ENCODE data around the gene RNF217. TPM values are rescaled to one million over a fixed set of nuclear protein-coding genes. Genes with fewer than 3 reads are reported as not detected.

RNF217 gene
- total RNA-seq, 4 donors from 2014 or later = 6.0 to 24.3 (median 16.0) TPM

GRCh38 chr6:124974771-124975377, 12.6 kb downstream of the RNF217 start:
- Histone ChIP-seq H3K4me3 (no peak overlapping the region), H3K4me1 (peaks cover 0 to 17% (median 6%) of the 10 kb centered on the region in 4 donors), H3K27ac (no peak overlapping the region), H3K9me3 (no peaks in the 10 kb centered on the region), H3K27me3 (no peaks in the 10 kb centered on the region), H3K36me3 (peaks cover 0 to 8% (median 4%) of the 10 kb centered on the region in 4 donors)
- DNase-seq = no peak
- intact Hi-C loops (cut with DNase I; ENCODE audit: low total_unique reads) (no loop called here), in situ Hi-C loops (cut with MboI; ENCODE audit: low pct_ligation_motif_present in 1 of 4, low pct_unique_long_range_greater_than_20kb in 1 of 4, low sequenced_read_pairs in 3 of 4) (no loop called here)
- TF ChIP-seq EP300 (IDR thresholded peaks at IDR 0.05; ENCODE audit: low read depth) = no peak
- no peak for TF ChIP-seq POLR2A (IDR thresholded peaks at IDR 0.05)
- TF ChIP-seq POLR2AphosphoS5 (IDR thresholded peaks at IDR 0.05) = no peak
- TF ChIP-seq, protein P1, sequence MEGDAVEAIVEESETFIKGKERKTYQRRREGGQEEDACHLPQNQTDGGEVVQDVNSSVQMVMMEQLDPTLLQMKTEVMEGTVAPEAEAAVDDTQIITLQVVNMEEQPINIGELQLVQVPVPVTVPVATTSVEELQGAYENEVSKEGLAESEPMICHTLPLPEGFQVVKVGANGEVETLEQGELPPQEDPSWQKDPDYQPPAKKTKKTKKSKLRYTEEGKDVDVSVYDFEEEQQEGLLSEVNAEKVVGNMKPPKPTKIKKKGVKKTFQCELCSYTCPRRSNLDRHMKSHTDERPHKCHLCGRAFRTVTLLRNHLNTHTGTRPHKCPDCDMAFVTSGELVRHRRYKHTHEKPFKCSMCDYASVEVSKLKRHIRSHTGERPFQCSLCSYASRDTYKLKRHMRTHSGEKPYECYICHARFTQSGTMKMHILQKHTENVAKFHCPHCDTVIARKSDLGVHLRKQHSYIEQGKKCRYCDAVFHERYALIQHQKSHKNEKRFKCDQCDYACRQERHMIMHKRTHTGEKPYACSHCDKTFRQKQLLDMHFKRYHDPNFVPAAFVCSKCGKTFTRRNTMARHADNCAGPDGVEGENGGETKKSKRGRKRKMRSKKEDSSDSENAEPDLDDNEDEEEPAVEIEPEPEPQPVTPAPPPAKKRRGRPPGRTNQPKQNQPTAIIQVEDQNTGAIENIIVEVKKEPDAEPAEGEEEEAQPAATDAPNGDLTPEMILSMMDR (IDR thresholded peaks at IDR 0.05) = no peak
- WGBS, 2 donors (ENCODE audit: low coverage in 1 of 2) = 45 to 56% methylated on average over 4 to 6 of the region's 6 CpGs

- Histone ChIP-seq H3K9me3 (no peaks in the 10 kb centered on the region), H3K27ac (no peak overlapping the region), H3K27me3 (no peaks in the 10 kb centered on the region), H3K36me3 (peaks cover 0 to 8% (median 4%) of the 10 kb centered on the region in 4 donors), H3K4me3 (no peak overlapping the region), H3K4me1 (peaks cover 0 to 24% (median 10%) of the 10 kb centered on the region in 4 donors)
- intact Hi-C loops (cut with DNase I; ENCODE audit: low total_unique reads) = no loop called here
- TF ChIP-seq EP300 (IDR thresholded peaks at IDR 0.05; ENCODE audit: low read depth) = no peak
- no peak for TF ChIP-seq POLR2AphosphoS5 (IDR thresholded peaks at IDR 0.05)
- TF ChIP-seq, protein P1 (IDR thresholded peaks at IDR 0.05) = no peak
- no peak for TF ChIP-seq POLR2A (IDR thresholded peaks at IDR 0.05)
- DNase-seq = no peak
- in situ Hi-C loops (cut with MboI; ENCODE audit: low pct_ligation_motif_present in 1 of 4, low pct_unique_long_range_greater_than_20kb in 1 of 4, low sequenced_read_pairs in 3 of 4) = no loop called here
- 50 to 77% methylated on average over 1 of the region's 1 CpG for WGBS, 2 donors (ENCODE audit: low coverage in 1 of 2)
These were observed 15.1 kb downstream of the RNF217 start for GRCh38 chr6:124977067-124977908.

DNA sequence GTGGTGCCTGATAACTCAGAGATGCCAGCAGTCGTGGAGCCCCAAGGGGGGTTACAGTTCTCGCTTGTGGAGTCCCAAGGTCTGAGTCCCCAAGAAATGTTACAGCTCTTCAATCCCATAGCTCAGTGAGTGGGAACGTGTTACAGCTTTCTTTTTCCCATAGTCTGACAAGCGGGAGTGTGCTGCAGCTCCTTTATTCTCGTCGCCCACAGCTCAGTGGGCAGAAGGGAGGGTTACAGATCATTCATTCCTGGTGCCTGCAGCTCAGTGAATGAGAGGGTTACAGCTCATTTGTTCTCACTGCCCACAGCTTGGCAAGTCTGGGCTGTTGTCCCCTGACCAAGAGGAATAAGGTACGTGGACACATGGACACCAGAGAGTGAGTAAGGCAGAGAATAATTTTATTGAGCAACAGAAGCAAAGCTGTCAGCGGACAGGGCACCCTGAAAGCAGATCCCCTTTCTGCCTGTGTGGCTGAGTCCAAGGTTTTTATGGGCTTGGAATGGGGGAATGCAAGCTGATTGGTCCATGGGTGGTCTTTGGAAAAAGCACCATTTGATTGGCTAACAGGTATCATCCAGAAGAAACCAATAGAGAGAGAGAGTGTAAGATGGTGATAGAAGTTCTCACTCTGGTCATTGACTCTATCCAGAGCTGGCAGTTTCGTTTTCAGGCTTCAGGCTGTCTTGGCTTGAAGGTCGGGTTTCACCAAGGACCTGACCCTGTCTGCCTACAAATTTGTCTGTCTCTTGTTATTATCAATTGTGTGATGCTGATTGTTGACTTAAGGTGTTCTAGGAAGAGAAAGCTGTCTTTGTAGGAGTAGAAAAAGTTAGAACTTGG, 16.4 kb downstream of the RNF217 start:
- DNase-seq = no peak

More for the DNA sequence above, 16.4 kb downstream of the RNF217 start:
- H3K9me3 ChIP-seq = no peaks in the 10 kb centered on the region
- H3K36me3 ChIP-seq = peaks cover 0 to 8% (median 4%) of the 10 kb centered on the region in 4 donors
- WGBS, 2 donors (ENCODE audit: low coverage in 1 of 2) = 90 to 91% methylated on average over 4 to 10 of the region's 10 CpGs
- no peak overlapping the region for H3K4me3 ChIP-seq
- H3K4me1 ChIP-seq = peaks cover 0 to 24% (median 10%) of the 10 kb centered on the region in 4 donors
- H3K27ac ChIP-seq = no peak overlapping the region
- intact Hi-C loops (cut with DNase I; ENCODE audit: low total_unique reads) = no loop called here
- in situ Hi-C loops (cut with MboI; ENCODE audit: low pct_ligation_motif_present in 1 of 4, low pct_unique_long_range_greater_than_20kb in 1 of 4, low sequenced_read_pairs in 3 of 4) = no loop called here
- TF ChIP-seq, protein P1 (IDR thresholded peaks at IDR 0.05) = no peak
- TF ChIP-seq POLR2AphosphoS5 (IDR thresholded peaks at IDR 0.05) = no peak
- no peak for TF ChIP-seq POLR2A (IDR thresholded peaks at IDR 0.05)
- TF ChIP-seq EP300 (IDR thresholded peaks at IDR 0.05; ENCODE audit: low read depth) = no peak
- no peaks in the 10 kb centered on the region for H3K27me3 ChIP-seq

All from transverse colon (tissue), 4 donors.